ENCODE data around the gene ASTE1.
A peak's percentile ranks its signal among the peaks of the same experiment; 100 is the strongest.

ASTE1 gene

GRCh38 chr3:131007782-131008181 lies 18.8 kb downstream of the ASTE1 start:
- TF ChIP-seq CREB1 (IDR thresholded peaks at IDR 0.05; ENCODE audit: low read depth) = no peak
- peak; percentile 60; the same call in 1 of the 2 replicates for TF ChIP-seq CEBPB (IDR thresholded peaks at IDR 0.05)
- no peak for TF ChIP-seq FOXM1 (IDR thresholded peaks at IDR 0.05; ENCODE audit: borderline replicate concordance, low read depth)
- TF ChIP-seq TEAD4 (IDR thresholded peaks at IDR 0.05) = no peak

GRCh38 chr3:131007256-131007655 lies 19.4 kb downstream of the ASTE1 start:
- no peak for TF ChIP-seq YY1 (IDR thresholded peaks at IDR 0.05; ENCODE audit: low read depth)
- no peak for TF ChIP-seq MAX (IDR thresholded peaks at IDR 0.05)
- TF ChIP-seq, protein P1, sequence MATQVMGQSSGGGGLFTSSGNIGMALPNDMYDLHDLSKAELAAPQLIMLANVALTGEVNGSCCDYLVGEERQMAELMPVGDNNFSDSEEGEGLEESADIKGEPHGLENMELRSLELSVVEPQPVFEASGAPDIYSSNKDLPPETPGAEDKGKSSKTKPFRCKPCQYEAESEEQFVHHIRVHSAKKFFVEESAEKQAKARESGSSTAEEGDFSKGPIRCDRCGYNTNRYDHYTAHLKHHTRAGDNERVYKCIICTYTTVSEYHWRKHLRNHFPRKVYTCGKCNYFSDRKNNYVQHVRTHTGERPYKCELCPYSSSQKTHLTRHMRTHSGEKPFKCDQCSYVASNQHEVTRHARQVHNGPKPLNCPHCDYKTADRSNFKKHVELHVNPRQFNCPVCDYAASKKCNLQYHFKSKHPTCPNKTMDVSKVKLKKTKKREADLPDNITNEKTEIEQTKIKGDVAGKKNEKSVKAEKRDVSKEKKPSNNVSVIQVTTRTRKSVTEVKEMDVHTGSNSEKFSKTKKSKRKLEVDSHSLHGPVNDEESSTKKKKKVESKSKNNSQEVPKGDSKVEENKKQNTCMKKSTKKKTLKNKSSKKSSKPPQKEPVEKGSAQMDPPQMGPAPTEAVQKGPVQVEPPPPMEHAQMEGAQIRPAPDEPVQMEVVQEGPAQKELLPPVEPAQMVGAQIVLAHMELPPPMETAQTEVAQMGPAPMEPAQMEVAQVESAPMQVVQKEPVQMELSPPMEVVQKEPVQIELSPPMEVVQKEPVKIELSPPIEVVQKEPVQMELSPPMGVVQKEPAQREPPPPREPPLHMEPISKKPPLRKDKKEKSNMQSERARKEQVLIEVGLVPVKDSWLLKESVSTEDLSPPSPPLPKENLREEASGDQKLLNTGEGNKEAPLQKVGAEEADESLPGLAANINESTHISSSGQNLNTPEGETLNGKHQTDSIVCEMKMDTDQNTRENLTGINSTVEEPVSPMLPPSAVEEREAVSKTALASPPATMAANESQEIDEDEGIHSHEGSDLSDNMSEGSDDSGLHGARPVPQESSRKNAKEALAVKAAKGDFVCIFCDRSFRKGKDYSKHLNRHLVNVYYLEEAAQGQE (IDR thresholded peaks at IDR 0.05; ENCODE audit: low read depth) = no peak
- no peak for TF ChIP-seq CEBPB (IDR thresholded peaks at IDR 0.05)

- TF ChIP-seq, protein P2, sequence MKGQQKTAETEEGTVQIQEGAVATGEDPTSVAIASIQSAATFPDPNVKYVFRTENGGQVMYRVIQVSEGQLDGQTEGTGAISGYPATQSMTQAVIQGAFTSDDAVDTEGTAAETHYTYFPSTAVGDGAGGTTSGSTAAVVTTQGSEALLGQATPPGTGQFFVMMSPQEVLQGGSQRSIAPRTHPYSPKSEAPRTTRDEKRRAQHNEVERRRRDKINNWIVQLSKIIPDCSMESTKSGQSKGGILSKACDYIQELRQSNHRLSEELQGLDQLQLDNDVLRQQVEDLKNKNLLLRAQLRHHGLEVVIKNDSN (IDR thresholded peaks at IDR 0.05) = no peak
- TF ChIP-seq, protein P1 (IDR thresholded peaks at IDR 0.05; ENCODE audit: low read depth) = no peak
- TF ChIP-seq YY1 (IDR thresholded peaks at IDR 0.05; ENCODE audit: low read depth) (no peak), TEAD4 (IDR thresholded peaks at IDR 0.05) (no peak), EP300 (IDR thresholded peaks at IDR 0.05; ENCODE audit: borderline replicate concordance) (no peak), TAF1 (IDR thresholded peaks at IDR 0.05; ENCODE audit: low read depth) (no peak), NFIC (IDR thresholded peaks at IDR 0.05) (no peak), ZBTB7A (IDR thresholded peaks at IDR 0.05; ENCODE audit: low read depth) (no peak), TCF12 (IDR thresholded peaks at IDR 0.05; ENCODE audit: low read depth) (no peak), RAD21 (IDR thresholded peaks at IDR 0.05; ENCODE audit: low read depth) (no peak), CEBPB (IDR thresholded peaks at IDR 0.05) (no peak)
These were observed 22.0 kb downstream of the ASTE1 start for GRCh38 chr3:131004603-131005002.

GRCh38 chr3:131001071-131001470 lies 25.6 kb downstream of the ASTE1 start:
- TF ChIP-seq TCF12 (IDR thresholded peaks at IDR 0.05; ENCODE audit: low read depth) (no peak), CEBPB (IDR thresholded peaks at IDR 0.05) (no peak), MAX (IDR thresholded peaks at IDR 0.05) (no peak), TEAD4 (IDR thresholded peaks at IDR 0.05) (no peak), EGR1 (IDR thresholded peaks at IDR 0.05) (no peak), ZBTB7A (IDR thresholded peaks at IDR 0.05; ENCODE audit: low read depth) (no peak), EP300 (IDR thresholded peaks at IDR 0.05; ENCODE audit: borderline replicate concordance) (no peak), YY1 (IDR thresholded peaks at IDR 0.05; ENCODE audit: low read depth) (no peak), TAF1 (IDR thresholded peaks at IDR 0.05; ENCODE audit: low read depth) (no peak), RAD21 (IDR thresholded peaks at IDR 0.05; ENCODE audit: low read depth) (no peak), NFIC (IDR thresholded peaks at IDR 0.05) (no peak), FOXM1 (IDR thresholded peaks at IDR 0.05; ENCODE audit: borderline replicate concordance, low read depth) (no peak), CREB1 (IDR thresholded peaks at IDR 0.05; ENCODE audit: low read depth) (no peak)
- TF ChIP-seq, protein P1 (IDR thresholded peaks at IDR 0.05; ENCODE audit: low read depth) = no peak
- TF ChIP-seq, protein P2 (IDR thresholded peaks at IDR 0.05) = no peak

DNA sequence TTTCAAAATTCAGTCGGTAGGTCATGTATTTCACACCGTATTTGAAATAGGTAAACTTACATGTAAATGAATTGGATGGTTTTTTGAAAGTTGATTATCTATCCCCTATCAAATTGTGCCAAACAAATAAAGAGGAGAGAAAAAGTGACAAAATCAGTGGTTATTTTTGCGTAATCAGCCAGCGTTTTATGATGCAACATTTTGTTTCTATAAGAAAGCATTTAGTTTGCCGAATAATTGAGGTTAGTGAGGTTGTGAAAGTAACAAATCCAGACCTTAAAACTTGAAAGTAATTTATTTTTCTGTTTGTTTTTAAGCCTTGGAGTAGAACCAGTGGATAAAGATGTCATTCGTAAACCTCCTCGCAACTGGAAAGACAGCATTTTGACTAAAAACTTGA lies 29.3 kb downstream of the ASTE1 start:
- no peak for TF ChIP-seq RAD21 (IDR thresholded peaks at IDR 0.05; ENCODE audit: low read depth)
- TF ChIP-seq YY1 (IDR thresholded peaks at IDR 0.05; ENCODE audit: low read depth) = no peak
- TF ChIP-seq, protein P2 (IDR thresholded peaks at IDR 0.05) = no peak
- no peak for TF ChIP-seq MAX (IDR thresholded peaks at IDR 0.05)
- TF ChIP-seq, protein P1 (IDR thresholded peaks at IDR 0.05; ENCODE audit: low read depth) = no peak
- TF ChIP-seq TEAD4 (IDR thresholded peaks at IDR 0.05) = no peak
- TF ChIP-seq EGR1 (IDR thresholded peaks at IDR 0.05) = no peak
- TF ChIP-seq TAF1 (IDR thresholded peaks at IDR 0.05; ENCODE audit: low read depth) = no peak
- no peak for TF ChIP-seq CREB1 (IDR thresholded peaks at IDR 0.05; ENCODE audit: low read depth)
- TF ChIP-seq NFIC (IDR thresholded peaks at IDR 0.05) = no peak
- TF ChIP-seq ZBTB7A (IDR thresholded peaks at IDR 0.05; ENCODE audit: low read depth) = no peak
- TF ChIP-seq CEBPB (IDR thresholded peaks at IDR 0.05) = no peak
- TF ChIP-seq EP300 (IDR thresholded peaks at IDR 0.05; ENCODE audit: borderline replicate concordance) = no peak
- no peak for TF ChIP-seq TCF12 (IDR thresholded peaks at IDR 0.05; ENCODE audit: low read depth)
- no peak for TF ChIP-seq FOXM1 (IDR thresholded peaks at IDR 0.05; ENCODE audit: borderline replicate concordance, low read depth)

All from Ishikawa (cell line).